DMS 273 treated with DMSO at 0.1 percent for 48 hours (cell line): Measurements from ENCODE around the gene ANKRD37.

Experiments
- DNase-seq: peaks from one replicate; lab custom pipeline; 2025; lab: John Stamatoyannopoulos, UW

Gene ANKRD37

GRCh38 chr4:185380320-185380719 is 16.3 kb upstream of the ANKRD37 start:
- DNase-seq = no peak

- DNase-seq = no peak
These were observed 15.1 kb upstream of the ANKRD37 start for GRCh38 chr4:185381288-185382196.

GRCh38 chr4:185382754-185383153 is 13.9 kb upstream of the ANKRD37 start:
- DNase-seq = no peak

GRCh38 chr4:185383451-185383850 is 13.2 kb upstream of the ANKRD37 start:
- DNase-seq = no peak

GRCh38 chr4:185384061-185384460 is 12.6 kb upstream of the ANKRD37 start:
- DNase-seq = no peak

GRCh38 chr4:185384930-185385331 is 11.7 kb upstream of the ANKRD37 start:
- DNase-seq = no peak

GRCh38 chr4:185387957-185388356 is 8.7 kb upstream of the ANKRD37 start:
- no peak for DNase-seq

- DNase-seq = no peak
These were observed 5.7 kb upstream of the ANKRD37 start for GRCh38 chr4:185390941-185391340.

GRCh38 chr4:185392156-185392555 is 4.5 kb upstream of the ANKRD37 start:
- no peak for DNase-seq

- DNase-seq = no peak
These were observed 1.9 kb upstream of the ANKRD37 start for GRCh38 chr4:185394568-185395237.

- DNase-seq = peak; percentile 1
These were observed 1.2 kb upstream of the ANKRD37 start, which contains the start of gene LRP2BP for GRCh38 chr4:185395238-185395955. TSS of gene LRP2BP (minus strand) at chr4:185395924. CDS start at chr4:185378186, 17,738 bp downstream.

- peak; percentile 88 for DNase-seq
These were observed 501 bp upstream of the ANKRD37 start for GRCh38 chr4:185395956-185396723.

GRCh38 chr4:185398618-185399017 is 2.0 kb downstream of the ANKRD37 start:
- DNase-seq = no peak

GRCh38 chr4:185399466-185399865 is 2.8 kb downstream of the ANKRD37 start:
- no peak for DNase-seq

GRCh38 chr4:185404031-185404430 is 7.4 kb downstream of the ANKRD37 start:
- peak; percentile 13 for DNase-seq

- no peak for DNase-seq
These were observed 8.8 kb downstream of the ANKRD37 start for GRCh38 chr4:185405296-185405999.

- no peak for DNase-seq
These were observed 11.8 kb downstream of the ANKRD37 start for GRCh38 chr4:185408432-185408831.

- no peak for DNase-seq
These were observed 15.2 kb downstream of the ANKRD37 start for GRCh38 chr4:185411849-185412248.

- no peak for DNase-seq
These were observed 15.8 kb downstream of the ANKRD37 start for GRCh38 chr4:185412412-185412811.

GRCh38 chr4:185416955-185417354 is 20.3 kb downstream of the ANKRD37 start:
- DNase-seq = no peak
